Measurements from ENCODE around the gene SLC2A1. TPM values are rescaled to one million over a fixed set of nuclear protein-coding genes. Genes with fewer than 3 reads are reported as not detected.

SLC2A1 gene
- total RNA-seq, 1 experiment from 2014 or later = 327 TPM

- Histone ChIP-seq H3K9me2 (ENCODE audit: insufficient read depth) (no peaks in the 10 kb centered on the region), H3K9me3 (ENCODE audit: insufficient read depth, low read depth) (no peaks in the 10 kb centered on the region), H3K27ac (peak overlapping the region; percentile 92), H3K27me3 (ENCODE audit: insufficient read depth, low read depth) (no peaks in the 10 kb centered on the region), H3K4me1 (replicated peaks; ENCODE audit: insufficient read depth) (peaks cover 61% of the 10 kb centered on the region), H3K4me2 (no peak overlapping the region; the same call in 1 of the 2 replicates), H3K4me3 (no peak overlapping the region), H2AFZ (no peak overlapping the region), H3K36me3 (ENCODE audit: low read depth) (no peaks in the 10 kb centered on the region), H3K79me2 (ENCODE audit: low read depth) (no peaks in the 10 kb centered on the region), H4K20me1 (ENCODE audit: insufficient read depth) (no peaks in the 10 kb centered on the region), H3F3A (ENCODE audit: insufficient read depth, low read depth) (peaks cover 44% of the 10 kb centered on the region)
- no peak for TF ChIP-seq EZH2 (IDR thresholded peaks at IDR 0.05; ENCODE audit: low read depth)
- TF ChIP-seq, protein P1, sequence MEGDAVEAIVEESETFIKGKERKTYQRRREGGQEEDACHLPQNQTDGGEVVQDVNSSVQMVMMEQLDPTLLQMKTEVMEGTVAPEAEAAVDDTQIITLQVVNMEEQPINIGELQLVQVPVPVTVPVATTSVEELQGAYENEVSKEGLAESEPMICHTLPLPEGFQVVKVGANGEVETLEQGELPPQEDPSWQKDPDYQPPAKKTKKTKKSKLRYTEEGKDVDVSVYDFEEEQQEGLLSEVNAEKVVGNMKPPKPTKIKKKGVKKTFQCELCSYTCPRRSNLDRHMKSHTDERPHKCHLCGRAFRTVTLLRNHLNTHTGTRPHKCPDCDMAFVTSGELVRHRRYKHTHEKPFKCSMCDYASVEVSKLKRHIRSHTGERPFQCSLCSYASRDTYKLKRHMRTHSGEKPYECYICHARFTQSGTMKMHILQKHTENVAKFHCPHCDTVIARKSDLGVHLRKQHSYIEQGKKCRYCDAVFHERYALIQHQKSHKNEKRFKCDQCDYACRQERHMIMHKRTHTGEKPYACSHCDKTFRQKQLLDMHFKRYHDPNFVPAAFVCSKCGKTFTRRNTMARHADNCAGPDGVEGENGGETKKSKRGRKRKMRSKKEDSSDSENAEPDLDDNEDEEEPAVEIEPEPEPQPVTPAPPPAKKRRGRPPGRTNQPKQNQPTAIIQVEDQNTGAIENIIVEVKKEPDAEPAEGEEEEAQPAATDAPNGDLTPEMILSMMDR (conservative IDR thresholded peaks at IDR 0.05) = no peak
- ChIA-PET POLR2A (ENCODE audit: unreplicated experiment) (interaction anchor here (0.6 kb wide), 1 partner anchor 27 kb away, joined by 3 read pairs; no protein-coding TSS in a partner anchor), CTCF (no interaction called here)
- DNase-seq = no peak
- intact Hi-C loops (cut with micrococcal nuclease; ENCODE audit: unreplicated experiment) = no loop called here
- no TSS peak for BruUV-seq (replicated peaks)
Observed at GRCh38 chr1:42968654-42969053, 10.0 kb upstream of the SLC2A1 start.

DNA sequence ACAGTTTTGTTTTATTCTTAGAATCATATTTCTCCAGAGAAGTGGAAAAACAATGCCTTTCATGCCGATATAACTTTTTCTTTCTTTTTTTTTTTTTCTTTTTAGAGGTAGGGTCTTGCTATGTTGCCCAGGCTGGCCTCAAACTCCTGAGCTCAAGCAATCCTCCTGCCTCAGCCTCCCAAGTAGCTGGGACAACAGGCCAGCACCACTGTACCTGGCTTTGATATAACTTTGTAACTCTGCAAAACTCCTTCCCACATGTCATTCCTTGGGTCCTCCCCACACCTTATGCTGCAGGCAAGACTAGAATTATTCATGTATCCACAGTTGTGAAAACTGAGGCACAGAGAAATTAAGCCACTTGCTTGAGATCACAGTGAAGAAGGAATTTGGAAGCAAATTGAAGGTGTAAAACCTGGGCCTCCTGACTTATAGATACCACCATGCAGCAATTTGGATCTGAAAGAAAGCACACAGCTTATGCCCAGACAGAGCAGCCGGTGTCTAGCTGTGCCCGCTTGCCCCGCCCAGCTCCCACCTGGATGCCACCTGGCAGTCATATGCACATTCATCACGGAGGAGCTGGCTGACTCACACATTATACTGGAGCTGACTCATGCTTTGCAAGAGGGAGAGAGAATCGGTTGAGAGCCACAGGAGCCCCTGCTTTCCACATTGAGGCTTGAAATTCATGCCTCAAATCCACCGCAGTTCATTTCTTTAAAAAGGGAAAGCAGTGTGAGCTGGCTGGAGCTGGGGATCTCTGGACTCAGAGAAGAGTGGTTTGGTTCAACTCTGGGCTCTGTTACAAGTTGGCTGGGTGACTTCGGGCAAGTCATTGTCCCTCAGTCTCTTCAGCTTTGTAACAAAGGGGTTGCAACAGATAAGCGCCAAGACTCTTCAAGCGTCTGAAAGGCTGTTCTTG lies 8.3 kb upstream of the SLC2A1 start:
- TF ChIP-seq, protein P1 (conservative IDR thresholded peaks at IDR 0.05) = no peak
- no peak for TF ChIP-seq EZH2 (IDR thresholded peaks at IDR 0.05; ENCODE audit: low read depth)
- Histone ChIP-seq H3K9me2 (ENCODE audit: insufficient read depth) (no peaks in the 10 kb centered on the region), H3K36me3 (ENCODE audit: low read depth) (no peaks in the 10 kb centered on the region), H3K27ac (peak overlapping the region; percentile 92), H3K4me3 (peak overlapping the region; percentile 47), H3F3A (ENCODE audit: insufficient read depth, low read depth) (peaks cover 50% of the 10 kb centered on the region), H2AFZ (peak overlapping the region; percentile 23; the same call in 1 of the 2 replicates), H3K4me1 (replicated peaks; ENCODE audit: insufficient read depth) (peaks cover 69% of the 10 kb centered on the region), H3K27me3 (ENCODE audit: insufficient read depth, low read depth) (no peaks in the 10 kb centered on the region), H3K79me2 (ENCODE audit: low read depth) (no peaks in the 10 kb centered on the region), H3K4me2 (peak overlapping the region; percentile 76), H4K20me1 (ENCODE audit: insufficient read depth) (no peaks in the 10 kb centered on the region), H3K9me3 (ENCODE audit: insufficient read depth, low read depth) (no peaks in the 10 kb centered on the region)
- TSS peak; percentile 88 for BruUV-seq (replicated peaks)
- ChIA-PET POLR2A (ENCODE audit: unreplicated experiment) (interaction anchor here (0.6 to 0.7 kb wide), 5 partner anchors 12 to 417 kb away, joined by 3 to 7 read pairs (median 6); no protein-coding TSS in a partner anchor), CTCF (interaction anchor here (0.6 to 1.8 kb wide), 4 partner anchors 23 to 107 kb away, joined by 3 to 13 read pairs (median 6); no protein-coding TSS in a partner anchor)
- intact Hi-C loops (cut with micrococcal nuclease; ENCODE audit: unreplicated experiment) = no loop called here
- DNase-seq = peak; percentile 92 to 96

DNA sequence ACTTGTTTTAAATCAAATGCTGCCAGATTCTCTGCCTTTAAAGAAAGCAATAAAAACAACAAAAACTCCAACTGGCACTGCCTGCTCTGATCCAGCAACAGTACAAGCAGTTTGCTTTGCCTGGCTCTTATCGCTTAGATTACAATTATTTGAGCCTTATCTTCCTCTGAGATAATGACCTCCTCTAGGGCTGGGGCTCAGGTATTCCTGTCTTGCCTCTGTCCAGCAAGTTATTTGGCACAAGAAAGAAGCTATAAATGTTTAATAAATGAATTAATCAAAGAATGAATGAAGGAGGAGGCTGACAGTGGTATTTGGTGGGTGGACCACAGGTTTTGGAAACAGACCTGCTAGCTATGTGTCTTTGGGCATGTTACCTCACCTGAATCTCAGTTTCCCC lies 6.7 kb upstream of the SLC2A1 start:
- no peaks in the 10 kb centered on the region for H3K27me3 ChIP-seq (ENCODE audit: insufficient read depth, low read depth)
- no peak overlapping the region for H3K4me2 ChIP-seq
- H2AFZ ChIP-seq = no peak overlapping the region
- no peaks in the 10 kb centered on the region for H3K9me3 ChIP-seq (ENCODE audit: insufficient read depth, low read depth)
- peaks cover 57% of the 10 kb centered on the region for H3F3A ChIP-seq (ENCODE audit: insufficient read depth, low read depth)
- intact Hi-C loops (cut with micrococcal nuclease; ENCODE audit: unreplicated experiment) = no loop called here
- TF ChIP-seq EZH2 (IDR thresholded peaks at IDR 0.05; ENCODE audit: low read depth) = no peak
- TF ChIP-seq, protein P1 (conservative IDR thresholded peaks at IDR 0.05) = no peak
- peak overlapping the region; percentile 92; the same call in 1 of the 2 replicates for H3K27ac ChIP-seq
- H3K4me3 ChIP-seq = no peak overlapping the region
- DNase-seq = no peak
- peaks cover 82% of the 10 kb centered on the region for H3K4me1 ChIP-seq (replicated peaks; ENCODE audit: insufficient read depth)
- POLR2A ChIA-PET (ENCODE audit: unreplicated experiment) = no interaction called here
- no peaks in the 10 kb centered on the region for H3K36me3 ChIP-seq (ENCODE audit: low read depth)
- H4K20me1 ChIP-seq (ENCODE audit: insufficient read depth) = no peaks in the 10 kb centered on the region
- BruUV-seq (replicated peaks) = no TSS peak
- CTCF ChIA-PET = interaction anchor here (0.5 to 1.0 kb wide), 2 partner anchors 34 to 70 kb away, joined by 3 read pairs; no protein-coding TSS in a partner anchor
- no peaks in the 10 kb centered on the region for H3K79me2 ChIP-seq (ENCODE audit: low read depth)
- H3K9me2 ChIP-seq (ENCODE audit: insufficient read depth) = no peaks in the 10 kb centered on the region

Data from PC-9 (cell line).